Measurements from ENCODE around the gene RBFOX2.

GRCh38 chr22:35811670-35812069, 217.0 kb downstream of the RBFOX2 start:
- TF ChIP-seq CTCF (IDR thresholded peaks at IDR 0.05; ENCODE audit: low read length) (no peak), EZH2 (IDR thresholded peaks at IDR 0.05; ENCODE audit: borderline replicate concordance, low read length) (no peak)

Measured in OCI-LY1 (cell line).